ENCODE measurements around the gene SIRT7. TPM values are rescaled to one million over a fixed set of nuclear protein-coding genes. Genes with fewer than 3 reads are reported as not detected.
"Not testable (repeated sequence)": the region's sequence is repeated elsewhere in the genome, so short reads cannot be mapped to it uniquely, and the experiment has no call there.

Gene SIRT7
- total RNA-seq, 6 donors from 2014 or later = 35.7 to 87.0 (median 39.7) TPM

- Histone ChIP-seq H3K9me3 (no peaks in the 10 kb centered on the region), H3K4me1 (peaks cover 52 to 90% (median 65%) of the 10 kb centered on the region in 4 donors), H3K4me3 (no peak overlapping the region), H3K27ac (peak overlapping the region in 2 of 4 donors; percentile 15 to 99), H3K36me3 (peaks cover 8 to 39% (median 23%) of the 10 kb centered on the region in 4 donors), H3K27me3 (no peaks in the 10 kb centered on the region)
- TF ChIP-seq POLR2AphosphoS5 (IDR thresholded peaks at IDR 0.05) = no peak
- no peak for TF ChIP-seq POLR2A (IDR thresholded peaks at IDR 0.05)
- TF ChIP-seq EP300 (IDR thresholded peaks at IDR 0.05) = no peak
- TF ChIP-seq, protein P1, sequence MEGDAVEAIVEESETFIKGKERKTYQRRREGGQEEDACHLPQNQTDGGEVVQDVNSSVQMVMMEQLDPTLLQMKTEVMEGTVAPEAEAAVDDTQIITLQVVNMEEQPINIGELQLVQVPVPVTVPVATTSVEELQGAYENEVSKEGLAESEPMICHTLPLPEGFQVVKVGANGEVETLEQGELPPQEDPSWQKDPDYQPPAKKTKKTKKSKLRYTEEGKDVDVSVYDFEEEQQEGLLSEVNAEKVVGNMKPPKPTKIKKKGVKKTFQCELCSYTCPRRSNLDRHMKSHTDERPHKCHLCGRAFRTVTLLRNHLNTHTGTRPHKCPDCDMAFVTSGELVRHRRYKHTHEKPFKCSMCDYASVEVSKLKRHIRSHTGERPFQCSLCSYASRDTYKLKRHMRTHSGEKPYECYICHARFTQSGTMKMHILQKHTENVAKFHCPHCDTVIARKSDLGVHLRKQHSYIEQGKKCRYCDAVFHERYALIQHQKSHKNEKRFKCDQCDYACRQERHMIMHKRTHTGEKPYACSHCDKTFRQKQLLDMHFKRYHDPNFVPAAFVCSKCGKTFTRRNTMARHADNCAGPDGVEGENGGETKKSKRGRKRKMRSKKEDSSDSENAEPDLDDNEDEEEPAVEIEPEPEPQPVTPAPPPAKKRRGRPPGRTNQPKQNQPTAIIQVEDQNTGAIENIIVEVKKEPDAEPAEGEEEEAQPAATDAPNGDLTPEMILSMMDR (IDR thresholded peaks at IDR 0.05) = no peak
- no peak for ATAC-seq (ENCODE audit: low FRiP score in 2 of 2)
- no peak for DNase-seq
- WGBS, 2 donors = 64 to 75% methylated on average over 3 of the region's 3 CpGs
Measured at GRCh38 chr17:81921537-81921862, 3.5 kb upstream of the SIRT7 start.

DNA sequence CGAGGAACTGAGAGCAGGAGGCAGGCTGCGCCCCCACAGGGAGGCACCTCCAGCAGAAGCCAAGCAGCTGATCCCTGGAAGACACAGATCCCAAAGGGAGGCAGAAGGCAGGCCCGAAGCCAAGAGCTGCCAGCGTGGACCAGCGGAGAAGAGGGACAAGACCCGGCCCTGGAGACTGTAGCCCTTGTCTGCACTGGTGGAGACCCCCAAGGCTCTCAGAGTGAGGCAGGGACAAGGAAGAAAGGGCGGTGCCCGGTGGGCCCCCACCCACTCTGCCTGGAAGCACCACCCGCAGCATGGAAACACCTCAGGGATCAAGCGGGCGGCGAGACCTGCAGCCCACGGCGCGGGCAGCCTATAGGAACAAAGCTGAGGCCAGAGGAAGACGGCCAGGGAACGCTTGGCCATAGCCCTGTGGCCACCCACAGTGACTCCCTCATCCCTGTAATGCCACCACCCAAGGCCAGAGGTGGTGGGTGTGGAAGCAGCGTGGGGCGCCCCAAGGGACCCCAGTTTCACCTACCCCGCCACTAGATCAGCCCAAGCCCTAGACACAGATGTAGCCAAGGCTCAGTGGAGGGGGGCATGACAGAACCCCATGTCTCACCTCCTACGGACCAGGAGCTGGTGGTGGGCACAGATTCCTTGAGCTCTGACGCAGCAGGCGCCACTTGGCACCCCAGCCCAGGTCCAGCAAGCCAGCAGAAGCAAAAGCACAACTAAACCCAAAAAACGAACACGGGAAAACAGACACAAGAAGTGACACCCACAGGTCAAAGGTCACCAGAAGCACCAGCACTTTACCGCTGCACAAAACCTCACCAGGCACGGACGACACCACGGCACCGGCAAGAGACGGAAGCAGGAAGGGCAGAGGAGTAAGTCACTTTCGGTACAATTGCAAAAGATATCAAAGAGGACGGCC is 2.9 kb upstream of the SIRT7 start:
- Histone ChIP-seq H3K9me3 (no peaks in the 10 kb centered on the region), H3K4me1 (peaks cover 48 to 90% (median 62%) of the 10 kb centered on the region in 4 donors), H3K27ac (peak overlapping the region; percentile 15 to 99 (median 42)), H3K4me3 (no peak overlapping the region), H3K27me3 (no peaks in the 10 kb centered on the region), H3K36me3 (peaks cover 8 to 39% (median 24%) of the 10 kb centered on the region in 4 donors)
- 76 to 79% methylated on average over 12 to 31 of the region's 33 CpGs for WGBS, 2 donors
- TF ChIP-seq POLR2A (IDR thresholded peaks at IDR 0.05) (no peak), POLR2AphosphoS5 (IDR thresholded peaks at IDR 0.05) (no peak), EP300 (IDR thresholded peaks at IDR 0.05) (no peak)
- TF ChIP-seq, protein P1 (IDR thresholded peaks at IDR 0.05) = no peak
- no peak for ATAC-seq (ENCODE audit: low FRiP score in 2 of 2)
- DNase-seq = peak in 1 of 2 donors; percentile 57

GRCh38 chr17:81918832-81919545 is 1.0 kb upstream of the SIRT7 start:
- Histone ChIP-seq H3K4me3 (no peak overlapping the region), H3K9me3 (no peaks in the 10 kb centered on the region), H3K27ac (peak overlapping the region in 2 of 4 donors; percentile 81 to 87), H3K36me3 (peaks cover 13 to 57% (median 42%) of the 10 kb centered on the region in 4 donors), H3K27me3 (no peaks in the 10 kb centered on the region), H3K4me1 (peaks cover 29 to 76% (median 44%) of the 10 kb centered on the region in 4 donors)
- ATAC-seq (ENCODE audit: low FRiP score in 2 of 2) = no peak
- DNase-seq = peak in 1 of 2 donors; percentile 74
- no peak for TF ChIP-seq EP300 (IDR thresholded peaks at IDR 0.05)
- no peak for TF ChIP-seq POLR2AphosphoS5 (IDR thresholded peaks at IDR 0.05)
- no peak for TF ChIP-seq POLR2A (IDR thresholded peaks at IDR 0.05)
- TF ChIP-seq, protein P1 (IDR thresholded peaks at IDR 0.05) = no peak
- WGBS, 2 donors = 69 to 88% methylated on average over 10 to 15 of the region's 15 CpGs

DNA sequence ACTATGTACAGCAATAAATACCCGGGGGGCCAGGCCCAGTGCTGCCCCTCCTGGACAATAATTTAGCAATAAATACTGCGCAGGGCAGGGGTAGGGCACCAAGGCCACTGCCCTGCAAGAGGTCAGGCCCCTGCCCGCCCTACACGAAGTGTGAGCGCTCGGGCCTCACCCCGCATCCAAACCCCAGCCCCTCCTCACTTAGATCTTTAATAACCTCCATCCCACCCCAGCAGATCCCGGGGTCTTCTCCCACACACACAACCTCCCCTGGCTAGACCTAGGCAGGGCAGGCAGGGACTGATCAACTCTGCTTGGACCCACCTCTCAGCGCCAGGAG is 325 bp upstream of the SIRT7 start:
- not testable (repeated sequence) for H3K9me3 ChIP-seq, H3K27me3 ChIP-seq, DNase-seq
- peak overlapping the region in 3 of 4 donors; percentile 95 to 98 (median 96) for H3K4me3 ChIP-seq
- peak; percentile 2 to 10 for ATAC-seq (ENCODE audit: low FRiP score in 2 of 2)
- H3K36me3 ChIP-seq = peaks cover 17 to 64% (median 49%) of the 10 kb centered on the region in 4 donors
- peaks cover 22 to 70% (median 37%) of the 10 kb centered on the region in 4 donors for H3K4me1 ChIP-seq
- peak overlapping the region; percentile 49 to 87 (median 78) for H3K27ac ChIP-seq
- WGBS, 2 donors = 27 to 35% methylated on average over 3 to 9 of the region's 9 CpGs

Data from upper lobe of left lung (tissue), 6 donors.